Measurements from ENCODE around the gene SRSF1.
"Not testable (repeated sequence)": the region's sequence is repeated elsewhere in the genome, so short reads cannot be mapped to it uniquely, and the experiment has no call there.

Gene SRSF1

GRCh38 chr17:58047376-58048150 is 40.5 kb upstream of the SRSF1 start:
- no peak overlapping the region for H2AFZ ChIP-seq (ENCODE audit: insufficient read depth, low read length, poor library complexity)
- H3K4me2 ChIP-seq (ENCODE audit: low read length) = no peak overlapping the region
- H3K36me3 ChIP-seq (ENCODE audit: control insufficient read depth in 1 of 2, insufficient read depth in 2 of 2, low read length in 2 of 2) = no peaks in the 10 kb centered on the region
- H3K4me3 ChIP-seq (ENCODE audit: low read depth, low read length) = no peak overlapping the region
- H3K27ac ChIP-seq (ENCODE audit: low read depth, low read length) = no peak overlapping the region
- no peak overlapping the region for H2AK5ac ChIP-seq (ENCODE audit: low read length)
- no peak overlapping the region for H3K14ac ChIP-seq (ENCODE audit: low read length)
- no peaks in the 10 kb centered on the region for H3K4me1 ChIP-seq (ENCODE audit: control insufficient read depth in 1 of 2, insufficient read depth in 2 of 2, low read length in 2 of 2)
- no peak overlapping the region for H4K91ac ChIP-seq (ENCODE audit: low read depth, low read length)
- H2BK120ac ChIP-seq (ENCODE audit: insufficient read depth, low read length, poor library complexity) = no peak overlapping the region
- H3K4ac ChIP-seq (ENCODE audit: low read depth, low read length) = no peak overlapping the region
- no CpG with 5 or more reads among the region's 4 CpGs for WGBS (ENCODE audit: extremely low coverage, insufficient coverage, insufficient read length)
- no peaks in the 10 kb centered on the region for H3K79me1 ChIP-seq (ENCODE audit: low read length)
- no peak for DNase-seq
- H3K27me3 ChIP-seq (ENCODE audit: insufficient read depth, low read length) = peaks cover 3% of the 10 kb centered on the region
- H3K79me2 ChIP-seq (ENCODE audit: control insufficient read depth, insufficient read depth, low read length, poor library complexity) = no peaks in the 10 kb centered on the region
- H3K9me3 ChIP-seq (ENCODE audit: insufficient read depth, low read depth, low read length) = no peaks in the 10 kb centered on the region
- no peak overlapping the region for H4K8ac ChIP-seq (ENCODE audit: low read depth, low read length)
- no peak overlapping the region for H4K12ac ChIP-seq (ENCODE audit: low read depth, low read length)
- no peak overlapping the region for H2BK12ac ChIP-seq (ENCODE audit: low read length)
- no peak overlapping the region for H3K9ac ChIP-seq (ENCODE audit: low read length)
- H3K18ac ChIP-seq (ENCODE audit: low read length) = no peak overlapping the region
- H3K23ac ChIP-seq (ENCODE audit: low read length) = no peak overlapping the region
- H2BK5ac ChIP-seq (ENCODE audit: low read depth, low read length, poor library complexity) = no peak overlapping the region

GRCh38 chr17:58046239-58047094 is 39.4 kb upstream of the SRSF1 start:
- Histone ChIP-seq H3K9ac (ENCODE audit: low read length) (no peak overlapping the region), H3K18ac (ENCODE audit: low read length) (no peak overlapping the region), H3K4ac (ENCODE audit: low read depth, low read length) (no peak overlapping the region), H3K4me1 (ENCODE audit: control insufficient read depth in 1 of 2, insufficient read depth in 2 of 2, low read length in 2 of 2) (no peaks in the 10 kb centered on the region), H2AK5ac (ENCODE audit: low read length) (no peak overlapping the region), H2BK5ac (ENCODE audit: low read depth, low read length, poor library complexity) (no peak overlapping the region), H3K79me1 (ENCODE audit: low read length) (no peaks in the 10 kb centered on the region), H2BK120ac (ENCODE audit: insufficient read depth, low read length, poor library complexity) (no peak overlapping the region), H3K9me3 (ENCODE audit: insufficient read depth, low read depth, low read length) (no peaks in the 10 kb centered on the region), H4K8ac (ENCODE audit: low read depth, low read length) (no peak overlapping the region), H3K79me2 (ENCODE audit: control insufficient read depth, insufficient read depth, low read length, poor library complexity) (no peaks in the 10 kb centered on the region), H3K23ac (ENCODE audit: low read length) (no peak overlapping the region), H3K27ac (ENCODE audit: low read depth, low read length) (no peak overlapping the region), H3K14ac (ENCODE audit: low read length) (no peak overlapping the region), H4K12ac (ENCODE audit: low read depth, low read length) (no peak overlapping the region), H3K36me3 (ENCODE audit: control insufficient read depth in 1 of 2, insufficient read depth in 2 of 2, low read length in 2 of 2) (no peaks in the 10 kb centered on the region), H2BK12ac (ENCODE audit: low read length) (no peak overlapping the region), H2AFZ (ENCODE audit: insufficient read depth, low read length, poor library complexity) (no peak overlapping the region), H3K4me3 (ENCODE audit: low read depth, low read length) (no peak overlapping the region), H3K4me2 (ENCODE audit: low read length) (no peak overlapping the region), H3K27me3 (ENCODE audit: insufficient read depth, low read length) (peaks cover 3% of the 10 kb centered on the region), H4K91ac (ENCODE audit: low read depth, low read length) (no peak overlapping the region)
- WGBS (ENCODE audit: extremely low coverage, insufficient coverage, insufficient read length) = no CpG with 5 or more reads among the region's 18 CpGs
- no peak for DNase-seq

DNA sequence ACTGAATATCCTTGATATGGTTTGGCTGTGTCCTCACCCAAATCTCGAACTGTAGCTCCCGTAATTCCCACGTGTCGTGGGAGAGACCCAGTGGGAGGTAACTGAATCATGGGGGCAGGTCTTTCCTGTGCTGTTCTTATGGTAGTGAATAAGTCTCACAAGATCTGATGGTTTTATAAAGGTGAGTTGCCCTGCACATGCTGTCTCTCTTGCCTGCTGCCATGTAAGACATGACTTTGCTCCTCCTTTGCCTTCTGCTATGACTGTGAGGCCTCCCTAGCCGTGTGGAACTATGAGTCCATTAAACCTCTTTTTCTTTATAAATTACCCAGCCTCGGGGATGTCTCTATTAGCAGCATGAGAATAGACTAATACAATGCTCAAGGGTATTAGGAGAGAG is 37.2 kb upstream of the SRSF1 start:
- H4K8ac ChIP-seq (ENCODE audit: low read depth, low read length); H3K79me1 ChIP-seq (ENCODE audit: low read length); H3K4me1 ChIP-seq (ENCODE audit: control insufficient read depth in 1 of 2, insufficient read depth in 2 of 2, low read length in 2 of 2); DNase-seq; H2AK5ac ChIP-seq (ENCODE audit: low read length); H3K27me3 ChIP-seq (ENCODE audit: insufficient read depth, low read length); H3K9ac ChIP-seq (ENCODE audit: low read length); H3K4me3 ChIP-seq (ENCODE audit: low read depth, low read length); H2AFZ ChIP-seq (ENCODE audit: insufficient read depth, low read length, poor library complexity); H4K12ac ChIP-seq (ENCODE audit: low read depth, low read length); H3K4ac ChIP-seq (ENCODE audit: low read depth, low read length); H3K27ac ChIP-seq (ENCODE audit: low read depth, low read length); H3K14ac ChIP-seq (ENCODE audit: low read length); H3K79me2 ChIP-seq (ENCODE audit: control insufficient read depth, insufficient read depth, low read length, poor library complexity); H2BK12ac ChIP-seq (ENCODE audit: low read length); H3K18ac ChIP-seq (ENCODE audit: low read length); H3K4me2 ChIP-seq (ENCODE audit: low read length); H3K9me3 ChIP-seq (ENCODE audit: insufficient read depth, low read depth, low read length); H2BK5ac ChIP-seq (ENCODE audit: low read depth, low read length, poor library complexity); H4K91ac ChIP-seq (ENCODE audit: low read depth, low read length); H3K36me3 ChIP-seq (ENCODE audit: control insufficient read depth in 1 of 2, insufficient read depth in 2 of 2, low read length in 2 of 2); H3K23ac ChIP-seq (ENCODE audit: low read length); H2BK120ac ChIP-seq (ENCODE audit: insufficient read depth, low read length, poor library complexity): not testable (repeated sequence)
- WGBS (ENCODE audit: extremely low coverage, insufficient coverage, insufficient read length) = no CpG with 5 or more reads among the region's 6 CpGs

- Histone ChIP-seq H3K4ac (ENCODE audit: low read depth, low read length) (no peak overlapping the region), H3K23ac (ENCODE audit: low read length) (no peak overlapping the region), H3K9ac (ENCODE audit: low read length) (no peak overlapping the region), H3K36me3 (ENCODE audit: control insufficient read depth in 1 of 2, insufficient read depth in 2 of 2, low read length in 2 of 2) (no peaks in the 10 kb centered on the region), H4K91ac (ENCODE audit: low read depth, low read length) (no peak overlapping the region), H3K4me1 (ENCODE audit: control insufficient read depth in 1 of 2, insufficient read depth in 2 of 2, low read length in 2 of 2) (no peaks in the 10 kb centered on the region), H2AK5ac (ENCODE audit: low read length) (no peak overlapping the region), H3K27ac (ENCODE audit: low read depth, low read length) (no peak overlapping the region), H3K27me3 (ENCODE audit: insufficient read depth, low read length) (peaks cover 3% of the 10 kb centered on the region), H4K8ac (ENCODE audit: low read depth, low read length) (no peak overlapping the region), H3K79me1 (ENCODE audit: low read length) (no peaks in the 10 kb centered on the region), H3K14ac (ENCODE audit: low read length) (no peak overlapping the region), H3K79me2 (ENCODE audit: control insufficient read depth, insufficient read depth, low read length, poor library complexity) (no peaks in the 10 kb centered on the region), H3K4me3 (ENCODE audit: low read depth, low read length) (no peak overlapping the region), H2BK12ac (ENCODE audit: low read length) (no peak overlapping the region), H4K12ac (ENCODE audit: low read depth, low read length) (no peak overlapping the region), H2BK120ac (ENCODE audit: insufficient read depth, low read length, poor library complexity) (no peak overlapping the region), H2BK5ac (ENCODE audit: low read depth, low read length, poor library complexity) (no peak overlapping the region), H3K18ac (ENCODE audit: low read length) (no peak overlapping the region), H3K4me2 (ENCODE audit: low read length) (no peak overlapping the region), H3K9me3 (ENCODE audit: insufficient read depth, low read depth, low read length) (no peaks in the 10 kb centered on the region), H2AFZ (ENCODE audit: insufficient read depth, low read length, poor library complexity) (no peak overlapping the region)
- DNase-seq = no peak
- WGBS (ENCODE audit: extremely low coverage, insufficient coverage, insufficient read length) = 100% methylated on average over 1 of the region's 5 CpGs
Observed at GRCh38 chr17:58043221-58044181, 36.5 kb upstream of the SRSF1 start.

All from trophoblast cell (in vitro differentiated cells and primary cell).